Myometrial cell (primary cell): ENCODE data around the gene NAALADL1. TPM values are rescaled to one million over a fixed set of nuclear protein-coding genes. Genes with fewer than 3 reads are reported as not detected.

Experiments used
- total RNA-seq: library from RNA; depleted of rRNA; stranded (reverse); fragments of >200 nt; gene quantifications from 2 replicates; pipeline ENCODE4 v1.2.3, GENCODE V29; 2015

The NAALADL1 gene, protein sequence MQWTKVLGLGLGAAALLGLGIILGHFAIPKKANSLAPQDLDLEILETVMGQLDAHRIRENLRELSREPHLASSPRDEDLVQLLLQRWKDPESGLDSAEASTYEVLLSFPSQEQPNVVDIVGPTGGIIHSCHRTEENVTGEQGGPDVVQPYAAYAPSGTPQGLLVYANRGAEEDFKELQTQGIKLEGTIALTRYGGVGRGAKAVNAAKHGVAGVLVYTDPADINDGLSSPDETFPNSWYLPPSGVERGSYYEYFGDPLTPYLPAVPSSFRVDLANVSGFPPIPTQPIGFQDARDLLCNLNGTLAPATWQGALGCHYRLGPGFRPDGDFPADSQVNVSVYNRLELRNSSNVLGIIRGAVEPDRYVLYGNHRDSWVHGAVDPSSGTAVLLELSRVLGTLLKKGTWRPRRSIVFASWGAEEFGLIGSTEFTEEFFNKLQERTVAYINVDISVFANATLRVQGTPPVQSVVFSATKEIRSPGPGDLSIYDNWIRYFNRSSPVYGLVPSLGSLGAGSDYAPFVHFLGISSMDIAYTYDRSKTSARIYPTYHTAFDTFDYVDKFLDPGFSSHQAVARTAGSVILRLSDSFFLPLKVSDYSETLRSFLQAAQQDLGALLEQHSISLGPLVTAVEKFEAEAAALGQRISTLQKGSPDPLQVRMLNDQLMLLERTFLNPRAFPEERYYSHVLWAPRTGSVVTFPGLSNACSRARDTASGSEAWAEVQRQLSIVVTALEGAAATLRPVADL
- 71.2 and 99.7 TPM in 2 replicates for total RNA-seq

DNA sequence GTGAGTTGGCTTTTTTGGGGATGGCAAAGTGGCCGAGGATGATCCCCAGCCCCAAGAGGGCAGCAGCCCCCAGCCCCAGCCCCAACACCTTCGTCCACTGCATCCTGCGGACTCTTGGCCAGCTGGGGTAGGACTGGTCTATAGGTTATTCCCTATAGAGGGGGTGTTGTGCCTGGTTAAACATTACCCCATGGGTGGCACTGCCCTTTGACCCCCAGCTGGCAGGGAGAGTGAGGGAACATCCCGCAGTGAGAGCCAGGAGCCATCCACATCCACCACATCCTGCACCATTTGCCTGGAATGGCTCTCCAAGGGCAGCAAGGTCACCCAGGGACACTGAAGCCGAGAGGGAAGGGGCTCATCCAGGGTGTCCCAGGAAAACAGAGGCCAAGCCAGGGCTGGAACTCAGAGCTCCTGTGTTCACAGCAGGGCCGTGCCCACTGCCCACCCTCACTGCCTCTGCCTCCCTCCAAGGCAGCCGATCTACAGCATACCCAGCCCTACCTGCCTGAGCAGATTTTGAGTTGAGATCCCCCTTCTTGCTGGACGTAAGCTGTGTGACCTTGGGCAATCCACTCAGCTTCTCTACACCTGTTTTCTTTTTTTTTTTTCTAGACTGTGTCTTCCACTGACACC is at the start of gene NAALADL1:
NAALADL1 (minus strand) TSS at position 135 of the 636 bp plus-strand sequence; CDS start at position 103, 32 bp downstream.

DNA sequence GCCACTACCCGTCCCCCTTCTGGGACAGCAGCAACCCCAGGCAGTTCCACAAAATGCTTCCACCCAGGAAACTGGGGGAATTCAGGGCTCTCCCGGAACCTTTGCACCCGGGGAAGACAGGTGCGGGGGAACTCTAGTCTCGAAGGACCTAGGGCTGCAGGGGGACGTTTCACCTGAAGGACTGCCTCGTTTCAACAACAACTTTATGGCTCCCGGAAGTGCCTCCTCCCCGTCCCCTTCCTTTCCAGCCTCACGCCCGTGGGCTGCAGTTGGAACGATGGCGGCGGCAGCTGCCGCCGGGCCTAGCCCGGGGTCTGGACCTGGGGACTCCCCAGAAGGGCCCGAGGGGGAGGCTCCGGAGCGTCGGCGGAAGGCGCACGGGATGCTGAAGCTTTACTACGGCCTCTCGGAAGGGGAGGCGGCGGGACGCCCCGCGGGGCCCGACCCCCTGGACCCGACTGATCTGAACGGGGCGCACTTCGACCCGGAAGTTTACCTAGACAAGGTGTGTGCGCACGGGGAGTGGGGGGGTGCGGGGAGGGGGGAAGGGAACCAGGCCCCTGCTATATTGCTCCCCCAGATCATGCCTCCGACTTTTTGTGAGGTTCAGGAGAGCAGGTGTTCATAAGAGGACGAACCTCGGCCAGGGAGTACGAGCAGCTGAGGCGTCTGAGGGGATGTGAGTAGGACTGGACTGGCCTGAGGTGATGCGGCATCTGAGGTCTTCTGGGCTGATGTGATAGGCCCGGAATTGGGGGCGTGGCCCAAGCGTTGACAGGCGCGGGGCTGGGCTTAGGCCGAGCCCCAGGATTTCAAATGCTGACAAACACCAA is 37.8 kb upstream of the NAALADL1 start, which contains the start of gene VPS51:
VPS51 (plus strand) TSS at position 241 of the 833 bp plus-strand sequence; CDS start at position 278, 37 bp downstream.

DNA sequence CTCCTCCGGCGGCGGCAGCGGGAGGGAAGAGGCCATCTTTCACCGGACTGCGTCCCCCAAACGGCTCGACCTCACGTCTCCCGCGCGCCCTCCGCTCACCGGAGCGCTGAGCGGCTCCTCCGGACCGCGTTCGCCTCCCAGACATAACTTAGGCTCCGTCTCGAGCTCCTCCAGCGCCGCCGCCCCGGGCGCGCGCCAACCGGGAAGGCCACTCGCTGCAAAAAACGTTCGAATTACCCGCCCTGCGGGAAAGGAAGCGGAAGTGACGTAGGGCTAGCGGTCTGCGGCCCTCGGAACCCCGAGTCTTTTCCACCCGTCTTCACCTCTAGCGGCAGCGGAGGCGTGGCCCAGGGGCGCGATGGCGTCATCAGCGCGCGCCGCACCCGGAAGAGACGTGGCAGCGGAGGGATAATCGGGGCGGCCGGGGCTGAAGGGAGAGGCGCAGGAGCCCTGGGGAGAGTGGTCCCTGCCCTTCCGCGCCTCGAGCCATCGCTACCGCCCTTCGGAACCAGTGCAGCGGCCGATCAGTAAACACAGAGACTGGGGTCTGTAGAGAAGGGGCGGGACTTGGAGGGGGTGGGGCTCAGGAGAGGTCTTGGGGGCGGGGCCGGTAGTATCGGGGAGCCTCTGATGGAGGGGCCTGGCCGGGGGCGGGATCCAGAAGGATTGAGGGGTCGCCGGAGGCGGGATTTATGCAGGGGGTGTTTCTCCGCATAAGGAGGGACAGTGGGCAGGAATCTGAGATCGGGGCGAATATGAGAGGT is 25.7 kb upstream of the NAALADL1 start, which contains the start of the genes CDCA5 and ZFPL1:
CDCA5 (minus strand) TSS at position 207 of the 764 bp plus-strand sequence; CDS start at position 145, 62 bp downstream.
ZFPL1 (plus strand) TSS at position 389 of the 764 bp plus-strand sequence. CDS start 477 bp downstream, outside the sequence.

DNA sequence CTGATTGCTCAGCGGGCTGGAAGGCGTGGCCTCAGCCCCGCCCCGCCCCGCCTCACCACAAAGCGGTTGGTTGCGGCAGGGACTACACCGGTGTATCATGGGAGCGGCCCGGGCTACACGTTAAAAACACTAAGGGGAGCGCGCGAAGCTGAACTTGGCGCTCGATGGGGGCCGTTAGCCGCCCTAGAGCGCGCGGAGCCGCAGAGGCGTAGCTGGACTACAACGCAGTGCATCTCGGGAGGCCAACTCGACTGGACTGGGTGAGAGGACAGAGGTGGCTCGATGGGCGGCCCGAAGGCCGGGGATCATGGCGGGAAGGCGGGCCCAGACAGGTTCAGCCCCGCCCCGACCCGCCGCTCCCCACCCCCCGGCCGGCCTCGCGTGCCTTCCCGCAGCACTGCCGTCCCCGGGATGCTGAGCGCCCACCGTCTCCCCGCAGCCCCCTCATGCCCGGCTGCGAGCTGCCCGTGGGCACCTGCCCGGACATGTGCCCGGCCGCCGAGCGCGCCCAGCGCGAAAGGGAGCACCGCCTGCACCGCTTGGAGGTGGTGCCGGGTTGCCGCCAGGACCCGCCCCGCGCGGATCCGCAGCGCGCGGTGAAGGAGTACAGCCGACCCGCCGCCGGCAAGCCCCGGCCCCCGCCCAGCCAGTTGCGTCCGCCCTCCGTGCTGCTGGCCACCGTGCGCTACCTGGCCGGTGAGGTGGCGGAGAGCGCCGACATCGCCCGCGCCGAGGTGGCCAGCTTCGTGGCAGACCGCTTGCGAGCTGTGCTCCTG is 17.3 kb downstream of the NAALADL1 start, which contains the start of gene SAC3D1:
SAC3D1 (plus strand) TSS at position 364 of the 776 bp plus-strand sequence; CDS start at position 447, 83 bp downstream.

DNA sequence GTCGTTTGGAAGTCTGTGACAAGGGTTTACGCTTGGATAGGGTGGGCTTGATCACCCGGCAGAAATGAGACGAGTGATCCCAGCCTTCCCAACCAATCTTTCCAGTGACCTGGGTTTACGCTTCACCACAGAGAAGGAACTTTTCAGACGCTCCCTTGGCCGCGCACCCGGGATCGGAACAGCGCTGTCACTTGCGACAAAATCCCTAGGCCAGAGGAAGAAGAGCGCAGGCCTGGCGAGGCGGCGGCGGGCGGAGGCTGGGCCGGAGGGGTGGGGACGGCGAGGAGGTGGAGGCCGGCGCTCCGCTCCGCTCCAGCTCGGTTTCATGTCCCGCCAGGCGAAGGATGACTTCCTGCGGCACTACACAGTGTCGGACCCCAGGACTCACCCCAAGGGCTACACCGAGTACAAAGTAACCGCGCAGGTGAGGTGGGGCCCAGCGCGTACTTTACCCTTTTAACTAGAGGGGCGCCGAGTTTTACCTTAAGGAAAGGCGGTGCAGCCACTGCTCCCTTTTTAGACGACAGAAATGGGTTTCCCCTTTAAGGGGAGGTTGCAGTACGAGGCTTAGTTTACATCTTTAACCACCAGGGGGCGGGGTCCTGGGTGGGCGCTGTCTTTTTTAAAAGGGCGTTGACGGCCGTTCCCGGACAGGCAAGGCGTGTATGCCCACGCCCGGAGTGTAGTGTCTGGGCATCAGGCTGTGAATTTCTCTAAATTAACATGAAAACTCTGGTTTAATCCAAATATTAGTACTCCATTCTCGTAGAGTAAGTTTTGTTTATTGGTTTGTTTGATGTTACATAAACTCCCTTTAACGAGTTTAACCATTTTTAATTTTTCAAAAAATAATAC is 30.9 kb downstream of the NAALADL1 start, which contains the start of gene SNX15:
SNX15 (plus strand) TSS at position 227 of the 855 bp plus-strand sequence; CDS start at position 326, 99 bp downstream.

DNA sequence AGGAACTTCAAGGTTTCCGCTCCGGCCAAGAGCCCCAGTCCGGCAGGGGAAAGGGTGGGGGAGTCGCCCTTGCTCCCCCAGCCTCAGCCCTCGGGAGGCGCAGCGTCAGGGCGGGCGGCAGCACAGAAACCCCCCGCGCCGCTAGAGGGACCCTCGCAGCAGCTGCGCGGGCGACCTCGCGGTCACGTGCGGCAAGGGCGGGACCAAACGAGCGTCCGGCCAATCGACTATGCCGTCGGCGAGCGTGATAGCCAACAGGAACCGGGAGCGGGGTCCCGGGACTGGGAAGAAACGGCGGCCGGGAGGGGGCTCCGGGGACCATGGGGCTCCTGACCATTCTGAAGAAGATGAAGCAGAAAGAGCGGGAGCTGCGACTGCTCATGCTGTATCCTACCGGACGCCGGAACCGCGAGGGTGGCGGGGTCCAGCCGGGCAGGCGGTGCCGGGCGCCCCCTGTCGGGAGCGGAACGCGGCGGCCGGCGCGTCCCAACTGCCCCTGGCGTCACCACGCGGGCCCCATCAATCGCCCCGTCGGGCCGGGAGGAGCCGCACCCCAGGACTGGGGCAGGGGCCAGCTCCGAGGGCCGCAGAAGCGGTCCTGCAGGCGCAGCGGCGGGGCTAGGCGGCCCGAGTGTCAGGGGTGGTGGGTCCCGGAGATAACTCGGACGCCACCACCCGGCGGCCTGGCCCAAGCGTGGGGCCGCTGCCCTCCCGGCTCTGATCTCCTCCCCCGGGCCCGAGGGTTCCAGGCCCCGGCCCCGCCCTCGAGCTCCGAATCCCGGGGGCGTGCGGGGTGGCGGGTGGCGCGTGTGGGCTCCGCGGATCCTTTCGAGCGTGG is 44.2 kb downstream of the NAALADL1 start, which contains the start of gene ARL2:
ARL2 (plus strand) TSS at position 273 of the 838 bp plus-strand sequence; CDS start at position 321, 48 bp downstream.

DNA sequence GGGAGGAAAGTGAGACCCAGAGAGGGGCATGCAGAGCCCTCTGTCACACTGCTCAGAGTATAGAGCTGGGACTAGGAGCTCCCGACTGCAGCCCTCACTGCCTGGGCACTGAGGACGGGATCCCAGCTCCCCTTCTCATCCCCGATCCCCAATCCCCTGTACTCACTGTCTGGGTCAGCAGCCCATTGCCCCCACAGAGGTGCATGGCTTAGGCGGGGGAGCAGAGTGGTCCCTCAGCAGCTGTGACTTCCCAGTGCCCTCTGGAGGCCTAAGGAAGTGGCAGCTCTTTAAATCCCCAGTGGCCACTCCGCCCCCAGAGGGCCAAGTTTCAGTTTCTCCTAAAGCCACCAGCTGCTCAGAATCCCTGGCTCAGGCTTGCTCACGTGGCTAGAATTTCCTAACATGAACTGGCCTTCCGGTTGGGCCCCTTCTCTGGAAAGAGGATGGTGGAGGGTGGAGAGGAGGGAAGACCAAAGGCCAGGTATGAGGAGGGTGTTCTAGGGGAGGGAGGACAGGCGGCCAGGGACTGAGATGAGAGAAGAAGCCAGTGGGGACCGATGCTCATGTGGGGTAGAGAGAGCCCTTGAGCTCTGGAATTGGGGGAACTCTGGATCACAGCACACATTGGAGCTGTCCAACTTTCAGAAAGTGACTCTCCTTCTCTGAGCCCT is 61.5 kb downstream of the NAALADL1 start, which contains the start of gene BATF2:
BATF2 (minus strand) TSS at position 262 of the 671 bp plus-strand sequence; CDS start at position 205, 57 bp downstream.

Other genes with a start within 250 kb of the NAALADL1 start
- 21.6 and 23.4 TPM in 2 replicates for gene MEN1, start 248.0 kb downstream of the NAALADL1 start, total RNA-seq
- gene CDC42BPG, start 213.9 kb downstream of the NAALADL1 start, total RNA-seq: 0.18 and 0.29 TPM in 2 replicates
- 99.8 and 161 TPM in 2 replicates for gene EHD1, start 179.9 kb downstream of the NAALADL1 start, total RNA-seq
- 22.7 and 27.4 TPM in 2 replicates for gene ATG2A, start 141.3 kb downstream of the NAALADL1 start, total RNA-seq
- 14.9 and 20.8 TPM in 2 replicates for gene PPP2R5B, start 133.9 kb downstream of the NAALADL1 start, total RNA-seq
- not detected in 2 replicates for gene GPHA2, start 122.7 kb downstream of the NAALADL1 start, total RNA-seq
- gene MAJIN, start 86.4 kb downstream of the NAALADL1 start, total RNA-seq: not detected in 2 replicates
- gene BATF2, start 61.6 kb downstream of the NAALADL1 start, total RNA-seq: 1.2 and 4.9 TPM in 2 replicates
- 128 and 169 TPM in 2 replicates for gene ARL2, start 44.4 kb downstream of the NAALADL1 start, total RNA-seq
- gene SNX15, start 31.1 kb downstream of the NAALADL1 start, total RNA-seq: 16.3 and 19.0 TPM in 2 replicates
- gene SAC3D1, start 17.3 kb downstream of the NAALADL1 start, total RNA-seq: 19.5 and 34.0 TPM in 2 replicates
- gene CDCA5, start 25.5 kb upstream of the NAALADL1 start, total RNA-seq: 13.5 and 16.4 TPM in 2 replicates
- 65.7 and 86.8 TPM in 2 replicates for gene ZFPL1, start 25.7 kb upstream of the NAALADL1 start, total RNA-seq
- 189 and 192 TPM in 2 replicates for gene VPS51, start 37.7 kb upstream of the NAALADL1 start, total RNA-seq
- 33.7 and 63.1 TPM in 2 replicates for gene TM7SF2, start 53.3 kb upstream of the NAALADL1 start, total RNA-seq
- 14.4 and 14.9 TPM in 2 replicates for gene ZNHIT2, start 59.1 kb upstream of the NAALADL1 start, total RNA-seq
- gene FAU, start 63.6 kb upstream of the NAALADL1 start, total RNA-seq: 391 and 430 TPM in 2 replicates
- 95.3 and 98.3 TPM in 2 replicates for gene MRPL49, start 63.8 kb upstream of the NAALADL1 start, total RNA-seq
- gene SYVN1, start 76.0 kb upstream of the NAALADL1 start, total RNA-seq: 23.2 and 26.5 TPM in 2 replicates
- gene SPDYC, start 111.7 kb upstream of the NAALADL1 start, total RNA-seq: not detected in 2 replicates
- gene CAPN1, start 123.4 kb upstream of the NAALADL1 start, total RNA-seq: 216 and 233 TPM in 2 replicates
- 19.5 and 21.0 TPM in 2 replicates for gene POLA2, start 203.4 kb upstream of the NAALADL1 start, total RNA-seq